Esophagus squamous epithelium (tissue), 4 donors: ENCODE data around the gene TMEM178B.

Experiments used
- CTCF ChIP-seq, 6 experiments: fragments of 450-650 bp in 4 of 6; fragments of 200-600 bp in 2 of 6; sonication (generic) in 2 of 6; IDR thresholded peaks; one replicate each; pipeline ENCODE4 v1.5.1; 2016 to 2019; ENCODE audit warnings: antibody characterized with exemption in 6 of 6, mild to moderate bottlenecking in 4 of 6, moderate library complexity in 4 of 6
- POLR2A ChIP-seq, 4 donors: fragments of 450-650 bp; IDR thresholded peaks; one replicate each; pipeline ENCODE4 v1.6.1; 2017; ENCODE audit warnings: antibody characterized with exemption in 4 of 4, mild to moderate bottlenecking in 4 of 4, moderate library complexity in 3 of 4

DNA sequence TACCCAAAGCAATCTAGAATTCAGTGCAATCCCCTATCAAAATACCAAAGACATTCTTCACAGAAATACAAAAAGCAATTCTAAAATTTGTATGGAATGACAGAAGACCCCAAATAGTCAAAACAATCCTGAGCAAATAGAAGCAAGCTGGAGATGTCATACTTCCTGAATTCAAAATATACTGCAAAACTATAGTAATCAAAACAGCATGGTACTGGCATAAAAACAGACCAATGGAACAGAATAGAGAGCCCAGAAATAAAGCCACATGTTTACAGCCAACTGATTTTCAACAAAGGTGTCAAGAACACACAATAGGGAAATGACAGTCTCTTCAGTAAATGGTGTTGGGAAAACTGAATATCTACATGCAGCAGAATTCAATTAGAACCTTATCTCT, 353.3 kb downstream of the TMEM178B start:
- TF ChIP-seq CTCF (IDR thresholded peaks at IDR 0.05) (no peak), POLR2A (IDR thresholded peaks at IDR 0.05) (no peak)
